Calu3 (cell line): Measurements from ENCODE around the gene CDK5RAP1. TPM values are rescaled to one million over a fixed set of nuclear protein-coding genes. Genes with fewer than 3 reads are reported as not detected.

Experiments used
- BruUV-seq: library from RNA; stranded (reverse); fragments of 400-500 nt; replicated peaks from 2 replicates; lab custom pipeline; 2021; lab: Mats Ljungman, UMichigan
- CTCF ChIA-PET: fragments of 300-600 bp; sonication (Branson Sonifier 250); formaldehyde crosslinking; loops from one replicate; lab custom pipeline; 2022; ENCODE audit warnings: antibody characterized with exemption; lab: Charles Lee
- DNase-seq: peaks from one replicate; pipeline ENCODE4 v3.0.0; 2022
- H3K27ac Mint-ChIP-seq: one replicate; pipeline ENCODE4 v1.8.0; 2022; ENCODE audit warnings: mixed read lengths; ENCODE audit not compliant: unreplicated experiment
- H3K27me3 Mint-ChIP-seq: one replicate; pipeline ENCODE4 v1.8.0; 2022; ENCODE audit warnings: mixed read lengths; ENCODE audit not compliant: unreplicated experiment
- H3K36me3 Mint-ChIP-seq: one replicate; pipeline ENCODE4 v1.8.0; 2022; ENCODE audit warnings: mild to moderate bottlenecking, moderate library complexity, mixed read lengths; ENCODE audit not compliant: insufficient read depth, unreplicated experiment
- H3K4me1 Mint-ChIP-seq: one replicate; pipeline ENCODE4 v1.8.0; 2022; ENCODE audit warnings: mild to moderate bottlenecking, low read depth, mixed read lengths; ENCODE audit not compliant: unreplicated experiment
- H3K4me3 Mint-ChIP-seq: one replicate; pipeline ENCODE4 v1.8.0; 2022; ENCODE audit warnings: mild to moderate bottlenecking, low read depth, moderate library complexity, mixed read lengths; ENCODE audit not compliant: unreplicated experiment
- H3K9me3 Mint-ChIP-seq: one replicate; pipeline ENCODE4 v1.8.0; 2022; ENCODE audit warnings: low read depth, mixed read lengths; ENCODE audit not compliant: unreplicated experiment
- intact Hi-C: fragments of 100-400 bp; cut with micrococcal nuclease; formaldehyde crosslinking; loops from one replicate; pipeline ENCODE4 v1.10.0; 2022; ENCODE audit not compliant: unreplicated experiment
- total RNA-seq: library from RNA; stranded (reverse); gene quantifications from 2 replicates; pipeline ENCODE4 v1.2.3, GENCODE V29; 2022
- TF ChIP-seq, protein P1 (sequence below): fragments of 200-600 bp; IDR thresholded peaks from one replicate; pipeline ENCODE4 v1.8.0; 2022; ENCODE audit warnings: antibody characterized with exemption; ENCODE audit not compliant: unreplicated experiment

CDK5RAP1 gene
- total RNA-seq, 1 experiment from 2014 or later: 65.8 TPM

DNA sequence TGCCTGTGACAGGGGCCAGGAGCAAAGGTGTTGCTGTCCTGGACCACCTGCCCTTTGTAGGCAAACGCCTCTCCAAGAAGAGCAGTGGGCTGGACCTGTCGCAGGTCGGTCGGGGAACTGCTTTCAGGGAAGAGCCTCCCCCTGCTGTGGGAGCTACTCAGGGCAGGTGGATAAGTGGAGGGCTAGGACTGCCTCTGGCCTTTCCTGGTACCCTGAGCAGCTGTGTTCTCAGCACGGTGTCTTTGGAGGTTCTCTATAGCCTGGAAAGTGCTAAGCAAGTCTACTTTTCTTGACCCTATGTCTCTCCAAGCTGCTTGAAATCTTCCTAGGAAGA lies 83.3 kb downstream of the CDK5RAP1 start:
- BruUV-seq: no TSS peak
- H3K4me1 Mint-ChIP-seq: no peaks in the 10 kb centered on the region
- TF ChIP-seq, protein P1, sequence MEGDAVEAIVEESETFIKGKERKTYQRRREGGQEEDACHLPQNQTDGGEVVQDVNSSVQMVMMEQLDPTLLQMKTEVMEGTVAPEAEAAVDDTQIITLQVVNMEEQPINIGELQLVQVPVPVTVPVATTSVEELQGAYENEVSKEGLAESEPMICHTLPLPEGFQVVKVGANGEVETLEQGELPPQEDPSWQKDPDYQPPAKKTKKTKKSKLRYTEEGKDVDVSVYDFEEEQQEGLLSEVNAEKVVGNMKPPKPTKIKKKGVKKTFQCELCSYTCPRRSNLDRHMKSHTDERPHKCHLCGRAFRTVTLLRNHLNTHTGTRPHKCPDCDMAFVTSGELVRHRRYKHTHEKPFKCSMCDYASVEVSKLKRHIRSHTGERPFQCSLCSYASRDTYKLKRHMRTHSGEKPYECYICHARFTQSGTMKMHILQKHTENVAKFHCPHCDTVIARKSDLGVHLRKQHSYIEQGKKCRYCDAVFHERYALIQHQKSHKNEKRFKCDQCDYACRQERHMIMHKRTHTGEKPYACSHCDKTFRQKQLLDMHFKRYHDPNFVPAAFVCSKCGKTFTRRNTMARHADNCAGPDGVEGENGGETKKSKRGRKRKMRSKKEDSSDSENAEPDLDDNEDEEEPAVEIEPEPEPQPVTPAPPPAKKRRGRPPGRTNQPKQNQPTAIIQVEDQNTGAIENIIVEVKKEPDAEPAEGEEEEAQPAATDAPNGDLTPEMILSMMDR: no peak
- no peak overlapping the region for H3K27ac Mint-ChIP-seq
- CTCF ChIA-PET: no interaction called here
- intact Hi-C loops: no loop called here
- DNase-seq: no peak
- H3K36me3 Mint-ChIP-seq: no peaks in the 10 kb centered on the region
- peaks cover 76% of the 10 kb centered on the region for H3K27me3 Mint-ChIP-seq
- no peaks in the 10 kb centered on the region for H3K9me3 Mint-ChIP-seq
- no peak overlapping the region for H3K4me3 Mint-ChIP-seq

DNA sequence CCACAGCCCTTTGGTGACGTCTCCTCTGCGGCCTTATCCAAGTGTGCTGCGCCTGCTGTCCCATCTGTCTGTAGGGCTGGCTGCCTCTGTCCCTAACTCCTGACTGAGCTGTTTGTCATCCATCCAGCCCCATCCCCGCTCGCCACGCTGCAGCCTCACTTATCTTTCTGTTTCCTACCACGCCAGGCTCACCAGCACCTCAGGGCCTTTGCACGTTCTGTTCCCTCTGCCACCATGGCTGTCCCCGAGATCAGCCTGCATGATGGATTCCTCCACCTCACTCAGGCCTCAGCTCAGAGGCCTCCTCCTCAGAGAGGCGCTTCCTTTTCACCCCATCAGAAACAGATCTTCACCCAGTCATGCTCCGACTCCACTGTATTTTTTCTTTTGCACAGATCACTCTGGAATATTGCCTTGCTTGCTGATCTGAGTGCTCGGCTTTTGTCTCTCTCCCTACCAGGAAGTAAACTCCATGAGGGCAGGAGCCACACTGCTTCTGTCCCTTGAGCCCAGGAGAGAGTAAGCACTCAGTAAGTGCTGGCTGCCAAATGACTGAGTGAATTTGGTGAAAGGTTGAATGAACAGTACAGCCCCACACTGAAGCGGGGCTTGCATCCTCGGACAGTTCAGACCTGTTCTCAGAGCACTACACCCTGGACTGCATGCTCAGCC lies 83.8 kb downstream of the CDK5RAP1 start:
- Mint-ChIP-seq H3K27me3 (peaks cover 76% of the 10 kb centered on the region), H3K4me3 (no peak overlapping the region), H3K4me1 (no peaks in the 10 kb centered on the region), H3K9me3 (no peaks in the 10 kb centered on the region), H3K27ac (no peak overlapping the region), H3K36me3 (no peaks in the 10 kb centered on the region)
- TF ChIP-seq, protein P1: no peak
- no peak for DNase-seq
- BruUV-seq: no TSS peak
- intact Hi-C loops: no loop called here
- CTCF ChIA-PET: no interaction called here

DNA sequence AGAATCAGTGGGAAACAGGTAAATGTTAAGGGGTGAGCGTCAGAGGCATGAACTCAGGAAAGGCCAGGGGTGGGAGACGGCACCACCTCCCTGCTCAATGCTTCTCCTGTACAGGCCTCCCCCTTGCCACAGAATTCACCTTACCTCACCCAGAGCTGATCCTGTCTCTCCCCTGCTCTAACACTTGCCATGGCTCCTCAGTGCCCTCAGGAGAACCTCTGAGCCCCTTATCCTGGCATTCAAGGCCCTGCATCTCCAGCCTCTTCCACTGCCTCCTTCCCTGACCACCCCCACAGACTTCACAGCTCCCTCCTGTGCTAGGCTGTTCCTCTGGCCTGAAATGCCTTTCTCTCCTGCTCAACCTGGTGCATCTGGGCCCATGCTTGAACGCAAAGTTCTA lies 84.4 kb downstream of the CDK5RAP1 start:
- no peaks in the 10 kb centered on the region for H3K4me1 Mint-ChIP-seq
- H3K27me3 Mint-ChIP-seq: peaks cover 76% of the 10 kb centered on the region
- no peak overlapping the region for H3K27ac Mint-ChIP-seq
- CTCF ChIA-PET: no interaction called here
- TF ChIP-seq, protein P1: no peak
- H3K36me3 Mint-ChIP-seq: no peaks in the 10 kb centered on the region
- intact Hi-C loops: no loop called here
- no peaks in the 10 kb centered on the region for H3K9me3 Mint-ChIP-seq
- BruUV-seq: no TSS peak
- H3K4me3 Mint-ChIP-seq: no peak overlapping the region
- DNase-seq: no peak

DNA sequence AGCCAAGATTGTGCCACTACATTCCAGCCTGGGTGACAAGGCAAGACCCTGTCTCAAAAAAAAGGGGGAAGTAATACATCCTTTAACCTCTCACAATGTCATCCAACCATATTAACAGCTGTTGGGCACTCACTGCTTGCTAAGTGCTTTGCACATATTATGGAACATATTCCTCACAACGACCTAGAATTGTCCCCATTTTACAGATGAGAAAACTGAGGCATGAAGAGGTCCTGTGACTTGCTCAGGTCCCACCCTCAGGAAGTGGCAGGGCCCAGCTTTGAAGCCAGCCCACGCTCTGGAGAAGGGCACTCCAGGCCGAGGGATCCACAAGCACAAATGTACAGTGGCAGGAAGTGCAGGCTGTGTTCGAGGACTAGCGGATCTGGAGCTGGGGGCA lies 85.0 kb downstream of the CDK5RAP1 start:
- H3K4me3 Mint-ChIP-seq: no peak overlapping the region
- H3K9me3 Mint-ChIP-seq: no peaks in the 10 kb centered on the region
- BruUV-seq: no TSS peak
- H3K4me1 Mint-ChIP-seq: no peaks in the 10 kb centered on the region
- CTCF ChIA-PET: no interaction called here
- no peak for DNase-seq
- H3K27me3 Mint-ChIP-seq: peaks cover 76% of the 10 kb centered on the region
- H3K27ac Mint-ChIP-seq: no peak overlapping the region
- H3K36me3 Mint-ChIP-seq: no peaks in the 10 kb centered on the region
- TF ChIP-seq, protein P1: no peak
- intact Hi-C loops: no loop called here
